ENCODE results near the gene DPEP2. TPM values are rescaled to one million over a fixed set of nuclear protein-coding genes. Genes with fewer than 3 reads are reported as not detected.

Gene DPEP2
- polyA plus RNA-seq, 1 experiment: not detected

DNA sequence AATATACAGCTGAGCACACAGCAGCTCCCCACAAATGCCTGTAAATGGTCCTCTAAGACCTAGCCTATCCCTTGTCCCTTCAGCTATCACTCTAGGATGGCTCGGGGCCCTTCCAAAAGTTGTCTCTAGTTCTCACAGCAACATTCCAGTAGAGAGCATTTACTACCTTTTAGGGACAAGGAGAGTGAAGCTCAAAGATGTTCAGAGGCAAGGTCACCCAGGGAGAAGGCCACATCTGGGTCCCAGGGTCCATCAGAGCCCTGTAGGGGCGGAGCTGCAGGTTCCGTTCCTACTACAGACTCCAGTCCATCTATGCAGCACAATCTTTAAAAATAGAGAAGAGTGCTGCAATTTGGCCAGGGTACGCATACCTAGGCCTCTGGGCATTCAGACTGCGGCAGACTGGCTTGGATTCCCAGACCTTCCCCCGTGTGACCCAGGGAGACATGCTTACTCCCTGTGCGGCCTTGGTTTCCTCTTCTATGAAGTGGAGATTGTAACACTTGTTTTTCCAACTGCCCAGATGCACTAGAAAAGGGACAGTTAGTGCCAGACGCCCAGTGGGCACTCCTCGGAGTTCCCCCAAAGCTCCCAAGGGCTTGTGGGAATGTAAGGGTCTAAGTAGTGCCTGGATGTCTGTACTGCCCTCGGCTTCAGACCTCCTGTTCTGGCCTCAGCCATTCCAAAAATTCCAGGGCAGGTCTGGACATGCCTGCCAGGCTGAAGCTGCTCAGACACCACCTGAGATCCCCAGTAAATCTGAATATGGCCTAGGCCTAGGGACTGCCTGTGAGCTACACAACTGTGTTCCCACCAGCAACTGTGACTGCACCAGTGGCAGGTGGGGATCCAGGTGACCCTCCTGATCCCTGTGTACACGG is 33.4 kb downstream of the DPEP2 start:
- Histone ChIP-seq H3K27me3 (ENCODE audit: control insufficient read depth, insufficient read depth, low read length) (no peaks in the 10 kb centered on the region), H3K4me3 (ENCODE audit: low read depth, low read length) (peak overlapping the region; percentile 89), H3K9me3 (ENCODE audit: control insufficient read depth, insufficient read depth, low read length) (no peaks in the 10 kb centered on the region; the same call in 1 of the 2 replicates), H3K27ac (ENCODE audit: low read depth, low read length) (peak overlapping the region; percentile 47)
- CTCF ChIA-PET: interaction anchor here (0.6 kb wide), 1 partner anchor 36 kb away, joined by 3 read pairs; no protein-coding TSS in a partner anchor
- TF ChIP-seq, protein P1, sequence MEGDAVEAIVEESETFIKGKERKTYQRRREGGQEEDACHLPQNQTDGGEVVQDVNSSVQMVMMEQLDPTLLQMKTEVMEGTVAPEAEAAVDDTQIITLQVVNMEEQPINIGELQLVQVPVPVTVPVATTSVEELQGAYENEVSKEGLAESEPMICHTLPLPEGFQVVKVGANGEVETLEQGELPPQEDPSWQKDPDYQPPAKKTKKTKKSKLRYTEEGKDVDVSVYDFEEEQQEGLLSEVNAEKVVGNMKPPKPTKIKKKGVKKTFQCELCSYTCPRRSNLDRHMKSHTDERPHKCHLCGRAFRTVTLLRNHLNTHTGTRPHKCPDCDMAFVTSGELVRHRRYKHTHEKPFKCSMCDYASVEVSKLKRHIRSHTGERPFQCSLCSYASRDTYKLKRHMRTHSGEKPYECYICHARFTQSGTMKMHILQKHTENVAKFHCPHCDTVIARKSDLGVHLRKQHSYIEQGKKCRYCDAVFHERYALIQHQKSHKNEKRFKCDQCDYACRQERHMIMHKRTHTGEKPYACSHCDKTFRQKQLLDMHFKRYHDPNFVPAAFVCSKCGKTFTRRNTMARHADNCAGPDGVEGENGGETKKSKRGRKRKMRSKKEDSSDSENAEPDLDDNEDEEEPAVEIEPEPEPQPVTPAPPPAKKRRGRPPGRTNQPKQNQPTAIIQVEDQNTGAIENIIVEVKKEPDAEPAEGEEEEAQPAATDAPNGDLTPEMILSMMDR (IDR thresholded peaks at IDR 0.05; ENCODE audit: low read depth, low read length): no peak
- POLR2A ChIA-PET: interaction anchor here (1.1 kb wide), 1 partner anchor 271 kb away, joined by 3 read pairs; no protein-coding TSS in a partner anchor
- DNase-seq (ENCODE audit: low read depth, low spot score): no peak

DNA sequence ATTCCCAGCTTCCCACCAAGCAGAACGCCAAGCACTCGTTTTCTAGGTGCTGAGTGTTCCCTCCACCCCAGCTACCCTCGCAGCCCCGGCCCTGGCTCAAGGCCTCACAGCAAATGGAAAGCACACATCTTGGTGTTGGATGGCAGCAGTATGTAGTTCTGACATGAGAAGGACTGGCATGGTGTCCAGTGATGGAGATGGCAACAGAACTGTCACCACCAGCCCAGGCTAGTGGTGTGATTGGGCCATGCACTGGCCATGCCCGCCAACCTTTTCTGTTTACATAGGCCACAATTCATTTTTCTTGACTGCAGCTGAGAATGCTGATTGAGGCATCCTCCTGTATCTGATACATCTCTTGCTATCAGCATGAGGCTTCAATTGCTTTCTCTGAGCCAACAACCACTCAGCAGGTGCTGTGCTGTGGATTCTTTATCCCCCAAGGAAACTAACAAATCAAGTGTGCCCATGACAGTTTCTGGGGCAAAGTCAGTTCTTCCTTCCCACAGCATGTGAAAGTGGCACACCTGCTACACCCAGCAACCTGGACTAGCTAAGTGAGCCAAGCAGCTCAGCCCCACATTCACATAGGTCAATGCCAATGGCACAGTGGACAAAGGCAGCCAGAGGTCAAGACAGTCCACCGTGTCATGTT is 34.7 kb downstream of the DPEP2 start:
- Histone ChIP-seq H3K27ac (ENCODE audit: low read depth, low read length) (no peak overlapping the region), H3K27me3 (ENCODE audit: control insufficient read depth, insufficient read depth, low read length) (no peaks in the 10 kb centered on the region), H3K4me3 (ENCODE audit: low read depth, low read length) (no peak overlapping the region), H3K9me3 (ENCODE audit: control insufficient read depth, insufficient read depth, low read length) (no peaks in the 10 kb centered on the region; the same call in 1 of the 2 replicates)
- TF ChIP-seq, protein P1 (IDR thresholded peaks at IDR 0.05; ENCODE audit: low read depth, low read length): no peak
- ChIA-PET CTCF (interaction anchor here (0.6 to 0.7 kb wide), 2 partner anchors 76 to 265 kb away, joined by 3 read pairs; no protein-coding TSS in a partner anchor), POLR2A (no interaction called here)
- DNase-seq (ENCODE audit: low read depth, low spot score): no peak

GRCh38 chr16:67963662-67964321 is 35.5 kb downstream of the DPEP2 start:
- H3K4me3 ChIP-seq (ENCODE audit: low read depth, low read length): no peak overlapping the region
- CTCF ChIA-PET: interaction anchor here (0.7 kb wide), 1 partner anchor 77 kb away, joined by 3 read pairs; no protein-coding TSS in a partner anchor
- no peak for DNase-seq (ENCODE audit: low read depth, low spot score)
- H3K27ac ChIP-seq (ENCODE audit: low read depth, low read length): no peak overlapping the region
- POLR2A ChIA-PET: no interaction called here
- no peaks in the 10 kb centered on the region for H3K27me3 ChIP-seq (ENCODE audit: control insufficient read depth, insufficient read depth, low read length)
- TF ChIP-seq, protein P1 (IDR thresholded peaks at IDR 0.05; ENCODE audit: low read depth, low read length): no peak
- no peaks in the 10 kb centered on the region; the same call in 1 of the 2 replicates for H3K9me3 ChIP-seq (ENCODE audit: control insufficient read depth, insufficient read depth, low read length)

GRCh38 chr16:67963292-67963661 is 36.0 kb downstream of the DPEP2 start:
- TF ChIP-seq, protein P1 (IDR thresholded peaks at IDR 0.05; ENCODE audit: low read depth, low read length): no peak
- CTCF ChIA-PET: no interaction called here
- H3K27me3 ChIP-seq (ENCODE audit: control insufficient read depth, insufficient read depth, low read length): no peaks in the 10 kb centered on the region
- H3K4me3 ChIP-seq (ENCODE audit: low read depth, low read length): no peak overlapping the region
- no peaks in the 10 kb centered on the region; the same call in 1 of the 2 replicates for H3K9me3 ChIP-seq (ENCODE audit: control insufficient read depth, insufficient read depth, low read length)
- no peak overlapping the region for H3K27ac ChIP-seq (ENCODE audit: low read depth, low read length)
- no peak for DNase-seq (ENCODE audit: low read depth, low spot score)
- POLR2A ChIA-PET: no interaction called here
